Medulla oblongata (tissue), 1 donor: ENCODE measurements around the gene OS9.

Experiments used
- DNase-seq: peaks from one replicate; pipeline ENCODE4 v3.0.0-alpha.2; 2015; ENCODE audit errors: extremely low spot score

The OS9 gene

GRCh38 chr12:57753756-57754337 lies 59.9 kb downstream of the OS9 start:
- no peak for DNase-seq

- peak; percentile 40 for DNase-seq
These were observed 60.7 kb downstream of the OS9 start, which contains the start of gene MARCHF9 for GRCh38 chr12:57754411-57755193. MARCHF9 (plus strand) TSS chr12:57755103; CDS start chr12:57755529, 426 bp downstream.

GRCh38 chr12:57755194-57755453 lies 61.2 kb downstream of the OS9 start:
- DNase-seq: no peak

- DNase-seq: no peak
These were observed 61.8 kb downstream of the OS9 start for GRCh38 chr12:57755454-57756372.

- DNase-seq: no peak
These were observed 62.7 kb downstream of the OS9 start for GRCh38 chr12:57756406-57757341.

- no peak for DNase-seq
These were observed 63.8 kb downstream of the OS9 start for GRCh38 chr12:57757771-57758170.

- no peak for DNase-seq
These were observed 64.8 kb downstream of the OS9 start for GRCh38 chr12:57758552-57759359.

- DNase-seq: no peak
These were observed 65.5 kb downstream of the OS9 start for GRCh38 chr12:57759360-57759980.

GRCh38 chr12:57760347-57760982 lies 66.5 kb downstream of the OS9 start:
- no peak for DNase-seq

GRCh38 chr12:57761391-57761998 lies 67.6 kb downstream of the OS9 start:
- DNase-seq: no peak

- DNase-seq: no peak
These were observed 68.5 kb downstream of the OS9 start for GRCh38 chr12:57762463-57762862.

GRCh38 chr12:57763881-57764661 lies 70.1 kb downstream of the OS9 start:
- no peak for DNase-seq

- DNase-seq: no peak
These were observed 70.7 kb downstream of the OS9 start for GRCh38 chr12:57764662-57765002.

GRCh38 chr12:57765003-57765697 lies 71.2 kb downstream of the OS9 start:
- DNase-seq: no peak

- DNase-seq: no peak
These were observed 71.9 kb downstream of the OS9 start for GRCh38 chr12:57765698-57766463.

GRCh38 chr12:57766464-57767304 lies 72.8 kb downstream of the OS9 start, which contains the start of gene CYP27B1:
CYP27B1 (minus strand) TSS chr12:57767078; CDS start chr12:57767041, 37 bp downstream.
- DNase-seq: no peak
